ENCODE data around the gene WWOX.

DNA sequence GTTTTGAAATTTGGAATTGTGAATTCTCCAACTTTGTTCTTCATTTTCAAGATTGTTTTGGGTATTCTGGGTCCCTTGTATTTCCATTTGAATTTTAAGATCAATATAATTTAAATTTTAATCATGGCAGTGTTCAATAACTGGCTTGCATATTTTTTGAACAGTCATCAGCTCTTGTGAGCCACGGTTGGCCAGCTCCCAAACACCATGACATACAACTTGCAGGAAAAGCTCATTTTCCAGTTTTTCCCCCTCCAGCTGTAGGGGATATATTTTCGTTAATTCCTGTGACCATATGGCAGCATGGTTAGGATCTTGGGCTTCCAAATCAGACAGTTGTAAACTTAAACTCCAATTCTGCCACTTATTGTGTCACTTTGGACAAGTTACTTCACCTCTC, 690.1 kb downstream of the WWOX start:
- TF ChIP-seq, protein P1, sequence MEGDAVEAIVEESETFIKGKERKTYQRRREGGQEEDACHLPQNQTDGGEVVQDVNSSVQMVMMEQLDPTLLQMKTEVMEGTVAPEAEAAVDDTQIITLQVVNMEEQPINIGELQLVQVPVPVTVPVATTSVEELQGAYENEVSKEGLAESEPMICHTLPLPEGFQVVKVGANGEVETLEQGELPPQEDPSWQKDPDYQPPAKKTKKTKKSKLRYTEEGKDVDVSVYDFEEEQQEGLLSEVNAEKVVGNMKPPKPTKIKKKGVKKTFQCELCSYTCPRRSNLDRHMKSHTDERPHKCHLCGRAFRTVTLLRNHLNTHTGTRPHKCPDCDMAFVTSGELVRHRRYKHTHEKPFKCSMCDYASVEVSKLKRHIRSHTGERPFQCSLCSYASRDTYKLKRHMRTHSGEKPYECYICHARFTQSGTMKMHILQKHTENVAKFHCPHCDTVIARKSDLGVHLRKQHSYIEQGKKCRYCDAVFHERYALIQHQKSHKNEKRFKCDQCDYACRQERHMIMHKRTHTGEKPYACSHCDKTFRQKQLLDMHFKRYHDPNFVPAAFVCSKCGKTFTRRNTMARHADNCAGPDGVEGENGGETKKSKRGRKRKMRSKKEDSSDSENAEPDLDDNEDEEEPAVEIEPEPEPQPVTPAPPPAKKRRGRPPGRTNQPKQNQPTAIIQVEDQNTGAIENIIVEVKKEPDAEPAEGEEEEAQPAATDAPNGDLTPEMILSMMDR (IDR thresholded peaks at IDR 0.05), result no peak
- no peak for TF ChIP-seq EP300 (IDR thresholded peaks at IDR 0.05)
